DMS 273 (cell line): ENCODE data around the gene RAB3IL1.
A peak's percentile ranks its signal among the peaks of the same experiment; 100 is the strongest.

ENCODE experiments used
- DNase-seq: peaks from one replicate; lab custom pipeline; 2025; ENCODE audit not compliant: unreplicated experiment; lab: John Stamatoyannopoulos, UW

RAB3IL1 gene

DNA sequence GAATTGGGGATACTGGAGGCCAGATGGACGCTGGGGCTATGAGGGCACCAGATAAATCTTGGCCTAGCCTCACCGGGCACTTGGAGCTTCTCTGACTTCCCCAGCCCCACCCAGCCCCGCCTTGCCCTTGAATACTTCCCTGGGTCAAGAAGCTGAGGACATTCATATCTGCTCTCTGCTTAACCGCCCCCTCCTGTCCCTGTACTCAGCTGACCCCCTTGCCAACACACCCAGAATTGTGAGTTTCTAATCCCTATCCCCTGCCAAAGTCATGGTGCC is 48.0 kb downstream of the RAB3IL1 start:
- no peak for DNase-seq

- DNase-seq, result no peak
These were observed 48.6 kb downstream of the RAB3IL1 start for GRCh38 chr11:61868571-61869428.

GRCh38 chr11:61866958-61867343 is 50.4 kb downstream of the RAB3IL1 start:
- DNase-seq, result no peak

GRCh38 chr11:61866231-61866957 is 51.0 kb downstream of the RAB3IL1 start:
- no peak for DNase-seq

GRCh38 chr11:61864814-61865775 is 52.3 kb downstream of the RAB3IL1 start:
- DNase-seq, result no peak

DNA sequence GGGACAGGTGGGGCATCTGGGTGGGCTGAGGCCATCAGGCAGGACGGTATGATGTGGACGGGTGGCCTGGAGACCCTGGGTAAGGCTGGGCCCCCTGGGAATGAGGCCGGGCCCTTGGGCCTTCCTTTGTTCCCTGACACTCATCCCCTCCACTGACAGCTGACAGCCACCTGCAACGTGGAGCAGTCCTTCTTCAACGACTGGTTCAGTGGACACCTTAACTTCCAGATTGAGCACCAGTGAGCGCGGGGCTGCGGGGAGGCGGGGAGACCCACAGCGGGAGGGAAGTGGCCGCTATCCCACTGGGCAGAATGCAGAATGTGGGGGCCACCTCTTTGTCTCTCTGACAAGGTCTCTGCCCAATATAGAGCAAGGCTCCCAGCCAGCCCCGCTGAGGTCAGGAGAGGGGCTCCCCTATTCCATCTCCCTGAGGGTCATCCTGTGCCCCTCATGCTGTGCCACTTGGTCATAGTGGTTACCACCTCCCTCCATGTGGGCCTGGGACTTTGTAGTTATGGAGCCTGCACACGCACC is 53.8 kb downstream of the RAB3IL1 start:
- no peak for DNase-seq

- DNase-seq, result no peak
These were observed 54.4 kb downstream of the RAB3IL1 start for GRCh38 chr11:61862714-61863547.

DNA sequence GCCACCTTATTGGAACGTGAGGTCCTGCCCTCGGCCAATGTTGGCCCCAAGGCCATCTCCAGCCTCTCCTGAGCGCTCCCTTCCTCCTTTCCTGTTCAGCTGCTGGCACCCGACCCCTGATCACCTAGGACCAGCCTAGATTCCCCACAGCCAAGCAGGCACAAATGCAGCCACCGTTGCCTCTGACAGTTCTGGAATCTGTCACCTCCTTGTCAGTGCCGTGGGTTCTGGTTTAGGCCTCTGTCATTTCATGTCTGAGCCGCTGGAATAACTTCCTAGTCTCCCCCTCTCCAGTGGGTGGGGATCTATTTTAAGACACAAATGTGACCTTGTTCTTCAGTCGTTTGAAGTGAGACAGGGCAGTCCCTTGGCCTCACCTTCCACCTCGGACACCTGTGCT is 55.7 kb downstream of the RAB3IL1 start:
- DNase-seq, result no peak

DNA sequence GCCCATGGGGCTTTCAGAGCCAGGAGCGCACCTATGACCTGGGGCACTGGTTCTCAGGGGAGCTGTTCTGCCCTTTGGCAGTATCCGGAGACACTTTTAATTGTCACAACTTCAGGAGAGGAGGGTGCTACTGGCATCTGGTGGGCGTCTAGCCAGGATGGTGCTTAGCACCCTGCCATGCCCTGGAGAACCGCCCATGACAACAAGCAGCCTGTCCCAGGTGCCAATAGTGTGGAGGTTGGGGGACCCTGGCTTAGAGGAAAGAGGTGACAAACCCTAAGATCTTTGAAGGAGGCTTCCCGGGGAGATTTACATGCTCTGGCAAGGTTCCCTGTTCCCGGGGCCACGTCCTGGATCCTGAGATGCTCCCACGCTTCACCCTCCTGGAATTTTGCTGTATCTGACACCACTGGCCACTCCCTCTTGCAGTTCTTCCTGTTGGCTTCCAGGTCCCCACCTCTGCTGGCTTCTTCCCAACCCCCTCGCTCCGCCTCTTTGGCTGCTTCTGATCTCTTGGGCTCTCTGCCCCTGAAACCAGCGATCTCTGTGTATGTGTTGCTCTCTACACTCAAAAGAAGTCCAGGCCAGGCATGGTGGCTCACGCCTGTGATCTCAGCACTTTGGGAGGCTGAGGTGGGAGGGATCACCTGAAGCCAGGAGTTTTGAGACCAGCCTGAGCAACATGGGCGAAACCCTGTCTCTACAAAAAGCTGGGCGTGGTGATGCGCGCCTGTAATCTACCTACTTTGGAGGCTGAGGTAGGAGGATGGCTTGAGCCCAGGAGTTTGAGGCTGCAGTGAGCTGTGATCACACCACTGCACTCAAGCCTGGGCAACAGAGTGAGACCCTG is 57.1 kb downstream of the RAB3IL1 start:
- peak; percentile 19 for DNase-seq

- peak; percentile 36 for DNase-seq
These were observed 61.3 kb downstream of the RAB3IL1 start for GRCh38 chr11:61855939-61856680.

DNA sequence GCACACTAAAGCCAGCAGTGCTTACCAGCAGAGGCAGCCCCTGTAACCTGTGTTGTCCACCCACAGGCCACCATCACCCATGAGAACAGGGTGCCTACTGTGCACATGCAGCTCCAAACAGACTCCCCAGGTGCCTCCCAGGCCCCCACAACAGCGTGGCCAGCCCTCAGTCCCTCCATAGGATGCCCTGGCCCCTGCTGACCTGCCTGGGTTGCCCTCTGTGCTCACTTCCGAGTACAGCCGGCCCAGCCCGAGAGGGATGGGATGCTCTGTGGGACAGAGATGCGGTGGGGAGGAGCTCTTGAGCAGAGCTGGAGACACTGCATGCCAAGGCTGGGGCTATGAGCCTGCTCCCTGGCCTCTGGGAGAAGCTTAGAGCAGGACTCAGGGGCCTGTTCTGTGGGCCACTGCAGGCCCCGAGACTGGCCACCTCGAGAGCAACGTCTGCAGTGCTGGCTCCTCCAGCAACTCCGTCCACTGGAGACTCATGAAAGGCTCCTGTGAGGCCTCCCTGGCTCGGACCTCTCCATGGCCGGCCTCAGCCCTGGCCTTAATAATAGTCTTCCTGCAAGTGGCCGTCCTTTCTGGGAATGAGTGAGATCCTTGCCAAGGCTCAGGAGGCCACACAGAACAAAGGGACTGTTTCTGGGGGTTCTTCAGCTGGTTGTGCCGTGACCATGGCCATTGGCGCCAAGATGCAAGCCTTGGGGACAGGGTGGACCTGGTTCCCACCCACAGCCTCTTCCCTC is 62.2 kb downstream of the RAB3IL1 start:
- DNase-seq, result no peak

GRCh38 chr11:61854206-61854895 is 63.0 kb downstream of the RAB3IL1 start:
- no peak for DNase-seq

DNA sequence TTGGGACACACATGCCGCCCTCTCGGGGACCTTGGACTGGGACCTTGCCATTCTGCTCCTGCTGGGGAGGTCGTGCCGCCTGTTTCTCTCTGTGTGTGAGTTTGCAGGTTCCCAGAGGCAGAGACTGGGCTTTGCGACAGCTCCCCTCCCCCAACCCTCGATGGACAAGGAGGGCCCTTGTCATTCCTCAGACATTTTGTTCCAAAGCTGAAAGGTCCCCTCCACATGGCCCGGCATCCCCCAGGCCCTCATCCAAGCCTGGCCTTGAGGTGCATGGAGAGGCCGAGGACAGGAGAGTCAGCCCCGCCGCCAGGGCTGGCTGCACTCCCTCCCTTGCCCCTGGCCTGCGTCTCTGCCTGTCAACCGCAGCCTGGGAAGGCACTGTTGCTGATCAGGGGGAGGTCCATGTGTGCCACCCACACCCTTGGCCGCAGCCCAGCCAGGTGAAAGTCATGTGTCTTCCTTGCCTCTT is 63.6 kb downstream of the RAB3IL1 start:
- DNase-seq, result no peak

GRCh38 chr11:61851900-61852295 is 65.5 kb downstream of the RAB3IL1 start:
- no peak for DNase-seq

DNA sequence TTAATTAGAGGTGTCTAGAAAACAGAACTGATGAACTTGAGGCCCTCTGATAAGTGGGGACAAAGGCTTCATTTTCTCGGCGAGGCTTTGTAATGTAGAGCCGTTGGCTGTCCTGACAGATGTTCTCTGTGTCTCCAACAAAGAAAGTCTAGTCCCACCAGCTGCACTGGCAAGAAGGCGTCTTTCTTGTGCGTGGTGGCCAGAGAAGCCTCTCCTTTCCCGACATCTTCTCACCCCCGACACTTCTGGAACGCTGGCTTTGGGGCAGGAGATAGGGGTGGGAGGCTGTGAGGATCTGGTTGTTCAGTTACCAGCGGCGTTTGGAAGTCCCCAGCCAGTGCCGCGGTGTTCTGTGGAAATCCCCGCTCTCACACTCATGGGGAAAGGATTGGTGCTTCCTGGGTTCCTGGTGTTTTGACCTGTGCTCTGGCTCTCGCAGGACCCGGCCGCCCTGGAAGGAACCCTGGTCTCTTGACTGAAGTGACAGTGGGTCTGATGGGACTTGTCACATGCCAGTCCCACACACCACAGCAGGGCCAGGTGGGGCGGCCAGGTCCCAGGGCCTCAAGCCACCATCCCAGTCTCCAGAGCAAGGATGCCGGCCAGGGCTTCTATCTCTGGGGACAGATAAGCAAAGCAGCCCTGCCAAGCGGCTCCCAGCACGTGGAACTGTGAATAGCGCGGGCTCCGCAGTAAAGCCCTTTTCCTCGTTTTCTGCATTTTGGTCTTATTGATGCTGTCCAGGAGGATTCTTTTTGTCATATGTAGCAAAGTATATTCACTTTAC is 66.1 kb downstream of the RAB3IL1 start:
- no peak for DNase-seq

DNA sequence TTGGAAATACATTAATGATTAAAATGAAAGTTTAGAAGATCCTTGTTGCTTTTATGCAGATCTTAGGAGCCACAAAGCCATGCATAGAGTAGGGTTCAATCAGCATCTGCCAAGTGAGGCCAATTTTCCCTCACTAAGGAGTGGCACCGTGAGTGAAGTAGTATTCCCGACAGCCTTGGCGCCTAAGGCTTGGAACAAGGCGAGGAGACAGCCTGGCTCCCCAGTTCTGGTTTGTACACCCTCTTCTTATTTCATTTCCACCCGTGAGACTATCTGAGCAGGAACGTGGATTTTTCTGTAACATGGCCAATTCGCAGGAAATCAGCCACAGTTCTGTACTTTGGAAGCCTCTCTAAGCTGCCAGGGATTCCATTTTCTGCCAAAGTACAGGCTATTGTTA is 66.7 kb downstream of the RAB3IL1 start:
- DNase-seq, result no peak

- no peak for DNase-seq
These were observed 68.7 kb downstream of the RAB3IL1 start for GRCh38 chr11:61848631-61849030.
